Motor neuron (in vitro differentiated cells): ENCODE measurements around the gene NUMA1. TPM values are rescaled to one million over a fixed set of nuclear protein-coding genes. Genes with fewer than 3 reads are reported as not detected.
A peak's percentile ranks its signal among the peaks of the same experiment; 100 is the strongest.

Source experiments
- ATAC-seq, 8 experiments: fragments of 200-7000 bp; cut with Tn5 transposase; replicated peaks in 6 of 8; 2 replicates each; pipeline ENCODE4 v1.8.0; 2021; ENCODE audit warnings: mild to moderate bottlenecking in 8 of 8, moderate library complexity in 8 of 8
- H3K27ac ChIP-seq, 2 donors: fragments of 250-450 bp; sonication (Bioruptor Pico); 2 replicates each; pipeline ENCODE4 v1.9.0; 2021; ENCODE audit warnings: antibody characterized with exemption in 2 of 2, mild to moderate bottlenecking in 2 of 2, moderate library complexity in 1 of 2
- H3K4me1 ChIP-seq, 2 donors: fragments of 250-450 bp; sonication (Bioruptor Pico); replicated peaks in 1 of 2; 2 replicates each; pipeline ENCODE4 v1.6.1; 2021; ENCODE audit warnings: antibody characterized with exemption in 2 of 2, mild to moderate bottlenecking in 2 of 2, moderate library complexity in 1 of 2
- H3K4me3 ChIP-seq, 5 donors: fragments of 250-450 bp; sonication (Bioruptor Pico); 2 replicates each; pipeline ENCODE4 v1.9.0; 2021; ENCODE audit warnings: antibody characterized with exemption in 5 of 5, mild to moderate bottlenecking in 5 of 5, moderate library complexity in 4 of 5
- WGBS, 10 experiments: fragments of 450-650 bp; shearing (Covaris generic); methylation state at CpG; one replicate each; pipeline ENCODE4 v1.0.0; 2022; 5-methylcytosine and 5-hydroxymethylcytosine counted together
- in situ Hi-C, 9 experiments: fragments of 400-800 bp; cut with MboI; loops; one replicate each; pipeline ENCODE4 v1.15.0; 2021; ENCODE audit warnings: low sequenced_read_pairs in 9 of 9, low pct_unique_long_range_greater_than_20kb in 2 of 9; ENCODE audit not compliant: unreplicated experiment in 9 of 9
- total RNA-seq, 8 experiments: library from RNA; unstranded; fragments of 300-600 nt; gene quantifications; 2 replicates each; pipeline versions ENCODE4 v1.2.3 to v1.2.4, GENCODE V29; 2022

The NUMA1 gene
- total RNA-seq, 8 experiments from 2014 or later = 76.0 to 217 (median 95.6) TPM

GRCh38 chr11:72023335-72023734, 57.0 kb downstream of the NUMA1 start:
- Histone ChIP-seq H3K27ac (no peak overlapping the region), H3K4me3 (no peak overlapping the region), H3K4me1 (no peaks in the 10 kb centered on the region)
- WGBS, 10 experiments = 32 to 100% (median 96%) methylated on average over 1 to 2 of the region's 4 CpGs; no CpG with 5 or more reads in 4 of the 10 experiments
- in situ Hi-C loops = loop anchor here in 3 of 9 experiments (10.0 to 25.0 kb wide), 3 partner anchors 61 to 389 kb away; partner anchors contain the start of genes LRRC51 (in 1 of the 3) and NUMA1 (in 1 of the 3)
- ATAC-seq = no peak

GRCh38 chr11:72018171-72018570, 62.2 kb downstream of the NUMA1 start:
- Histone ChIP-seq H3K27ac (no peak overlapping the region), H3K4me3 (no peak overlapping the region), H3K4me1 (no peaks in the 10 kb centered on the region)
- 80 to 100% (median 88%) methylated on average over 1 to 5 of the region's 9 CpGs; no CpG with 5 or more reads in 3 of the 10 experiments for WGBS, 10 experiments
- in situ Hi-C loops = loop anchor here in 2 of 9 experiments (25.0 kb wide), 1 partner anchor 394 kb away; no protein-coding TSS in a partner anchor
- ATAC-seq = no peak

- peak in 6 of 8 experiments; percentile 51 to 87 (median 78) for ATAC-seq
- Histone ChIP-seq H3K4me1 (no peaks in the 10 kb centered on the region), H3K4me3 (no peak overlapping the region), H3K27ac (no peak overlapping the region)
- in situ Hi-C loops = loop anchor here in 2 of 9 experiments (25.0 kb wide), 1 partner anchor 397 kb away; no protein-coding TSS in a partner anchor
- 67 to 100% (median 92%) methylated on average over 1 to 4 of the region's 10 CpGs; no CpG with 5 or more reads in 5 of the 10 experiments for WGBS, 10 experiments
Observed at GRCh38 chr11:72015511-72016061, 64.8 kb downstream of the NUMA1 start.

GRCh38 chr11:72014761-72015320, 65.5 kb downstream of the NUMA1 start:
- 88 to 100% (median 95%) methylated on average over 2 to 11 of the region's 16 CpGs; no CpG with 5 or more reads in 3 of the 10 experiments for WGBS, 10 experiments
- in situ Hi-C loops = loop anchor here in 2 of 9 experiments (25.0 kb wide), 1 partner anchor 397 kb away; no protein-coding TSS in a partner anchor
- Histone ChIP-seq H3K4me1 (no peaks in the 10 kb centered on the region), H3K27ac (no peak overlapping the region), H3K4me3 (no peak overlapping the region)
- peak in 2 of 8 experiments; percentile 1 to 11 for ATAC-seq

- no peak overlapping the region for H3K27ac ChIP-seq
- peak in 1 of 8 experiments; percentile 3 for ATAC-seq
- WGBS, 10 experiments = 57 to 100% (median 93%) methylated on average over 1 to 26 of the region's 38 CpGs; no CpG with 5 or more reads in 3 of the 10 experiments
- in situ Hi-C loops = loop anchor here in 2 of 9 experiments (25.0 kb wide), 1 partner anchor 398 kb away; no protein-coding TSS in a partner anchor
- no peaks in the 10 kb centered on the region for H3K4me1 ChIP-seq
- no peak overlapping the region for H3K4me3 ChIP-seq
Observed at GRCh38 chr11:72013765-72014711, 66.3 kb downstream of the NUMA1 start.

GRCh38 chr11:72012897-72013721, 67.2 kb downstream of the NUMA1 start:
- Histone ChIP-seq H3K4me3 (no peak overlapping the region), H3K4me1 (no peaks in the 10 kb centered on the region), H3K27ac (no peak overlapping the region)
- ATAC-seq = peak in 3 of 8 experiments; percentile 16 to 94 (median 92)
- in situ Hi-C loops = loop anchor here in 2 of 9 experiments (25.0 kb wide), 1 partner anchor 399 kb away; no protein-coding TSS in a partner anchor
- 41 to 100% (median 91%) methylated on average over 1 to 15 of the region's 33 CpGs; no CpG with 5 or more reads in 3 of the 10 experiments for WGBS, 10 experiments

- Histone ChIP-seq H3K27ac (no peak overlapping the region), H3K4me3 (no peak overlapping the region), H3K4me1 (no peaks in the 10 kb centered on the region)
- WGBS, 10 experiments = 74 to 82% methylated on average over 3 to 5 of the region's 5 CpGs; no CpG with 5 or more reads in 8 of the 10 experiments
- no peak for ATAC-seq
- in situ Hi-C loops = loop anchor here in 2 of 9 experiments (25.0 kb wide), 1 partner anchor 400 kb away; no protein-coding TSS in a partner anchor
Observed at GRCh38 chr11:72012091-72012630, 68.2 kb downstream of the NUMA1 start.

GRCh38 chr11:72010529-72011233, 69.7 kb downstream of the NUMA1 start:
- Histone ChIP-seq H3K4me1 (no peaks in the 10 kb centered on the region), H3K4me3 (no peak overlapping the region), H3K27ac (no peak overlapping the region)
- in situ Hi-C loops = loop anchor here in 2 of 9 experiments (25.0 kb wide), 1 partner anchor 402 kb away; no protein-coding TSS in a partner anchor
- ATAC-seq = no peak
- 67 to 100% (median 97%) methylated on average over 1 to 6 of the region's 10 CpGs; no CpG with 5 or more reads in 4 of the 10 experiments for WGBS, 10 experiments

- no peak for ATAC-seq
- in situ Hi-C loops = loop anchor here in 2 of 9 experiments (25.0 kb wide), 1 partner anchor 403 kb away; no protein-coding TSS in a partner anchor
- no peaks in the 10 kb centered on the region for H3K4me1 ChIP-seq
- H3K4me3 ChIP-seq = no peak overlapping the region
- no peak overlapping the region for H3K27ac ChIP-seq
- WGBS, 10 experiments = 100% methylated on average over 5 of the region's 6 CpGs; no CpG with 5 or more reads in 9 of the 10 experiments
Observed at GRCh38 chr11:72009156-72009555, 71.2 kb downstream of the NUMA1 start.

GRCh38 chr11:72008728-72009127, 71.6 kb downstream of the NUMA1 start:
- in situ Hi-C loops = loop anchor here in 2 of 9 experiments (25.0 kb wide), 1 partner anchor 404 kb away; no protein-coding TSS in a partner anchor
- 60 to 100% (median 73%) methylated on average over 1 to 3 of the region's 7 CpGs; no CpG with 5 or more reads in 6 of the 10 experiments for whole genome bisulfite sequencing, 10 experiments
- Histone ChIP-seq H3K4me3 (no peak overlapping the region), H3K27ac (no peak overlapping the region), H3K4me1 (no peaks in the 10 kb centered on the region)
- no peak for ATAC-seq

GRCh38 chr11:72007587-72007986, 72.8 kb downstream of the NUMA1 start:
- in situ Hi-C loops = loop anchor here in 2 of 9 experiments (25.0 kb wide), 1 partner anchor 405 kb away; no protein-coding TSS in a partner anchor
- ATAC-seq = no peak
- H3K4me3 ChIP-seq = no peak overlapping the region
- 75 to 100% (median 93%) methylated on average over 2 to 5 of the region's 5 CpGs; no CpG with 5 or more reads in 5 of the 10 experiments for WGBS, 10 experiments
- no peak overlapping the region for H3K27ac ChIP-seq
- H3K4me1 ChIP-seq = no peaks in the 10 kb centered on the region
